ENCODE results near the gene TOB1. TPM values are rescaled to one million over a fixed set of nuclear protein-coding genes. Genes with fewer than 3 reads are reported as not detected.

The TOB1 gene
- total and polyA plus RNA-seq, 3 donors from 2014 or later, result 18.4 to 42.8 (median 26.1) TPM

DNA sequence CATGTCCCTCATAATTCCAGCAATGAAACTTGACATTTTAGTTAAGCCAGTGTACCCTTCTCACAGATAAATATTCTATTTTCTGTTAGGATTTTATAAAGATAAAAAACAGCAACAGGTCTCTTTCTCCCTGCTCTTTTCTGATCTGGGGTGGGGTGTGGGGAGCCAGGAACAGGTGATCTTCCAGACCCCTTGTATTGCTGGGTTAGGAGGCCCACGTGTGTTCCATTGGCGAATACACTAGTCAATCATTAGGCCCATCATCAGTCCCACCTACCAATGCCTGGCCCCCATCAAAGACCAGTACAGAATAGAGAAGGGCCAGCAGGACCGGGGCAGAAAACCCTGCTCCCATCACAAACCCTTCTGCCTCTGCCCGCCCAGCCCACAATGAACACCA lies 40.3 kb upstream of the TOB1 start:
- no peak for DNase-seq
- WGBS, 2 donors, result 88 to 90% methylated on average over 4 of the region's 4 CpGs
- Histone ChIP-seq H3K27ac (no peak overlapping the region), H3K4me3 (no peak overlapping the region), H3K27me3 (no peaks in the 10 kb centered on the region), H3K36me3 (ENCODE audit: low read depth, missing control alignments) (no peaks in the 10 kb centered on the region), H3K9me3 (no peaks in the 10 kb centered on the region), H3K4me1 (peaks cover 43% of the 10 kb centered on the region)
- intact Hi-C loops (cut with DNase I; ENCODE audit: low total_unique reads), result no loop called here
- TF ChIP-seq POLR2A (IDR thresholded peaks at IDR 0.05), result no peak
- TF ChIP-seq CTCF (IDR thresholded peaks at IDR 0.05), result no peak

DNA sequence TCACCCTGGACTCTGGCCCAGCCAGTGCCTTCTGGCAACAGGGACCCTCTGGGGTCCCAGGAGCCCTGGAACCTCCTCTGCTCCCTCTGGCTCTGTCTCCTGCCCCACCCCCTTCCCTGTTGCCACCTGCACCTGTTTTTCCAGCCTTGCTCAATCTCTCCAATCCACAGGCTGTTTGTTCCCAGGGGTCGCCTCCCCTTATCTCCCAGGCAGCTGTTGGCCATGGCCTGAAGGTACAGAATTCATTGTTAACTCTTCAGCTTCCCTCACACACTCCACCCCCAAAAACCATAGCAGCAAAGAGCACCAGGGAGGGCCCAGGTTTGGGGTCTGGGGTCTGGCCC lies 39.3 kb upstream of the TOB1 start:
- peaks cover 43% of the 10 kb centered on the region for H3K4me1 ChIP-seq
- no peaks in the 10 kb centered on the region for H3K9me3 ChIP-seq
- H3K36me3 ChIP-seq (ENCODE audit: low read depth, missing control alignments), result no peaks in the 10 kb centered on the region
- H3K4me3 ChIP-seq, result no peak overlapping the region
- H3K27me3 ChIP-seq, result no peaks in the 10 kb centered on the region
- DNase-seq, result no peak
- no peak for TF ChIP-seq CTCF (IDR thresholded peaks at IDR 0.05)
- no peak for TF ChIP-seq POLR2A (IDR thresholded peaks at IDR 0.05)
- H3K27ac ChIP-seq, result peak overlapping the region in 1 of 2 donors; percentile 89
- 42 to 73% methylated on average over 1 of the region's 1 CpG for WGBS, 2 donors
- intact Hi-C loops (cut with DNase I; ENCODE audit: low total_unique reads), result no loop called here

DNA sequence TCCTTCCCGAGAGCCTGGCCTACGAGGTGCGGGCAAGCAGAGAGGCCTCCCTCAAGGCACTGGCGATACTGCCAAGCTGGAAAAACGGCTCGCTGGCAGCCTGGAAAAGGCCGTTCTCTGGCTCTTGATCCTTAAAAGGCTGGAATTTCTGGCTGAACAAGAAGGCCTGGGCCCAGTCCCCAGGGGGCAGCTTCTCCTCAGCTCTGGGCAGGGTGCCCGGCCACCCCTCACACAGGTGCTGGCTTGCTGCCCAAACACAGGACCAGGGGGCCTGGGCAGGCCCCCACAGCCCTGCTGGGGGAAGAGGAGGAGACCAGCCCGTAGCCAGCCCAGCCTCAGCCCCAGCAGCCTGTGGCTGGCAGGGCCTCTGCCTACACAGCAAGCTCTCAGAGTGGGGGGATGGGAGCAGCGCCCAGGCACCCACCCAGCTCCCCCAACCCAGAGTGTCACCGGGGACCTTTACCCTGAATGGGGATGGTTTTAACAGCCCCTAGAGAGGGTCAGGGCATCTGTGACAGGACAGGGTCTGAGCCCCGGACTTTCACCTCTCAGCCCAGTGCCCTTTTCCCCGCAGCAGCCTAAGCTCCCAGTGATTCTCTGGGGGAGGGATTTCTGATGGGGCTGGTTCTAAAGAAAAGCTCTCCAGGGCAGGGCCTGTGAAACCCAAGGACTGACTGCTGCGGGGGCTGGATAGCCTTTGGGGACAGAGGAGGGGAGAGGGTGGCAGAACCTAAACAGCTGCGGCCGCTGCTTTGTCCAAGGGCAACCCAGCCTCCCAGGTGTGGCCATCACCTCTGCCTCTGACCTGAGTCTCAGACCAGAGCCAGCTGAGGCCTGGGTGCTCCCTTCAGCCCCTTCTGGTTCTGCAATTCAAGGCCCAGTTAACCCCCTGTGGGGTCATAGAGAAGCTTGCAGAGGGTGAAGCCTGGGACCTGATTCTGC lies 38.6 kb upstream of the TOB1 start:
- intact Hi-C loops (cut with DNase I; ENCODE audit: low total_unique reads), result loop anchor here (5.0 kb wide), 1 partner anchor 53 kb away; no protein-coding TSS in a partner anchor
- peak; percentile 50 for DNase-seq

GRCh38 chr17:50903604-50904517 lies 37.7 kb upstream of the TOB1 start:
- no peak overlapping the region for H3K4me3 ChIP-seq
- no peaks in the 10 kb centered on the region for H3K9me3 ChIP-seq
- no peaks in the 10 kb centered on the region for H3K36me3 ChIP-seq (ENCODE audit: low read depth, missing control alignments)
- 72 to 77% methylated on average over 10 of the region's 10 CpGs for WGBS, 2 donors
- H3K4me1 ChIP-seq, result peaks cover 27% of the 10 kb centered on the region
- no peak for DNase-seq
- H3K27ac ChIP-seq, result peak overlapping the region; percentile 8 to 89
- intact Hi-C loops (cut with DNase I; ENCODE audit: low total_unique reads), result loop anchor here (5.0 kb wide), 1 partner anchor 53 kb away; no protein-coding TSS in a partner anchor
- H3K27me3 ChIP-seq, result no peaks in the 10 kb centered on the region
- no peak for TF ChIP-seq CTCF (IDR thresholded peaks at IDR 0.05)
- no peak for TF ChIP-seq POLR2A (IDR thresholded peaks at IDR 0.05)

More for the DNA sequence above, 38.6 kb upstream of the TOB1 start:
- Histone ChIP-seq H3K27me3 (no peaks in the 10 kb centered on the region), H3K4me3 (no peak overlapping the region), H3K9me3 (no peaks in the 10 kb centered on the region), H3K36me3 (ENCODE audit: low read depth, missing control alignments) (no peaks in the 10 kb centered on the region), H3K27ac (peak overlapping the region; percentile 8 to 89), H3K4me1 (peaks cover 36% of the 10 kb centered on the region)
- no peak for TF ChIP-seq POLR2A (IDR thresholded peaks at IDR 0.05)
- 51 to 58% methylated on average over 12 to 16 of the region's 16 CpGs for WGBS, 2 donors
